Measurements from ENCODE around the gene RAB40C.

The RAB40C gene

GRCh38 chr16:617855-618254, 28.0 kb downstream of the RAB40C start:
- no peak for DNase-seq (ENCODE audit: low spot score)

GRCh38 chr16:619476-620100, 29.7 kb downstream of the RAB40C start:
- no peak for DNase-seq (ENCODE audit: low spot score)

- no peak for DNase-seq (ENCODE audit: low spot score)
Observed at GRCh38 chr16:620700-621525, 31.0 kb downstream of the RAB40C start.

- DNase-seq (ENCODE audit: low spot score), result no peak
Observed at GRCh38 chr16:621526-622105, 31.8 kb downstream of the RAB40C start.

- no peak for DNase-seq (ENCODE audit: low spot score)
Observed at GRCh38 chr16:622920-623280, 33.0 kb downstream of the RAB40C start.

- DNase-seq (ENCODE audit: low spot score), result no peak
Observed at GRCh38 chr16:624526-625070, 34.7 kb downstream of the RAB40C start.

GRCh38 chr16:625117-625976, 35.5 kb downstream of the RAB40C start:
- no peak for DNase-seq (ENCODE audit: low spot score)

- no peak for DNase-seq (ENCODE audit: low spot score)
Observed at GRCh38 chr16:625977-626765, 36.3 kb downstream of the RAB40C start.

GRCh38 chr16:626787-627453, 37.1 kb downstream of the RAB40C start:
- DNase-seq (ENCODE audit: low spot score), result no peak

GRCh38 chr16:627454-628239, 37.8 kb downstream of the RAB40C start:
- no peak for DNase-seq (ENCODE audit: low spot score)

GRCh38 chr16:628321-629061, 38.6 kb downstream of the RAB40C start:
- DNase-seq (ENCODE audit: low spot score), result no peak

GRCh38 chr16:629185-629832, 39.4 kb downstream of the RAB40C start:
- no peak for DNase-seq (ENCODE audit: low spot score)

- no peak for DNase-seq (ENCODE audit: low spot score)
Observed at GRCh38 chr16:629833-630248, 40.0 kb downstream of the RAB40C start.

GRCh38 chr16:630249-630814, 40.5 kb downstream of the RAB40C start:
- no peak for DNase-seq (ENCODE audit: low spot score)

- DNase-seq (ENCODE audit: low spot score), result no peak
Observed at GRCh38 chr16:630815-631405, 41.0 kb downstream of the RAB40C start, which contains the start of gene WFIKKN1. Gene WFIKKN1, plus strand, starts transcription at chr16:630985. Its CDS starts 269 bp downstream, at chr16:631254.

GRCh38 chr16:631808-632358, 42.0 kb downstream of the RAB40C start:
- no peak for DNase-seq (ENCODE audit: low spot score)

Measured in hematopoietic multipotent progenitor cell treated with erythropoietin and hydrocortisone succinate and interleukin-3 and kit ligand, for 17 days (in vitro differentiated cells).